ENCODE data around the gene NDUFAF8.
"Not testable (repeated sequence)": the region's sequence is repeated elsewhere in the genome, so short reads cannot be mapped to it uniquely, and the experiment has no call there.

Gene NDUFAF8

GRCh38 chr17:81223762-81224130, 15.4 kb upstream of the NDUFAF8 start:
- no peak for DNase-seq (ENCODE audit: low read depth)

- DNase-seq (ENCODE audit: low read depth): not testable (repeated sequence)
Measured at GRCh38 chr17:81227630-81228029, 11.5 kb upstream of the NDUFAF8 start.

DNA sequence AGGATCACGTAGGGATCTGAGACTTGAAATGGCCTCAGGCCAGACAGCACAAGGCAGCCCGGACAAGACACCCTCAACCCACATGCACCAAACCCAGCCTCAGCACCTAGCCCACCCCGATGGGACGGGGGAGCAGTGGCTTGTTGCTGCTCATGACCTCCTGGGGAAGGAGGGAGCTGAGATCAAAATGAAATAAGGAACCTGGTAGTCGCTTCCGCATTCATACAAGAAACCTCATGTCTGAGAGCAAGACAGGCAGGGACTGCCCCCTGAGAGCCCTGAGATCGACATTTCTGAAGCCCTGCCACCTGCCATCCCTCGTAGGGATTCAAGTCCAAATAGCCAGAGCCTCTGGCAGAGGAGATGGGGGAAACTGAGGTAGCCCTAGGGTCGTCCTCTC, 10.7 kb upstream of the NDUFAF8 start:
- DNase-seq (ENCODE audit: low read depth): no peak

GRCh38 chr17:81228834-81229665, 10.1 kb upstream of the NDUFAF8 start:
- no peak for DNase-seq (ENCODE audit: low read depth)

- DNase-seq (ENCODE audit: low read depth): no peak
Measured at GRCh38 chr17:81229666-81229920, 9.5 kb upstream of the NDUFAF8 start.

GRCh38 chr17:81230043-81230820, 8.9 kb upstream of the NDUFAF8 start:
- DNase-seq (ENCODE audit: low read depth): no peak

DNA sequence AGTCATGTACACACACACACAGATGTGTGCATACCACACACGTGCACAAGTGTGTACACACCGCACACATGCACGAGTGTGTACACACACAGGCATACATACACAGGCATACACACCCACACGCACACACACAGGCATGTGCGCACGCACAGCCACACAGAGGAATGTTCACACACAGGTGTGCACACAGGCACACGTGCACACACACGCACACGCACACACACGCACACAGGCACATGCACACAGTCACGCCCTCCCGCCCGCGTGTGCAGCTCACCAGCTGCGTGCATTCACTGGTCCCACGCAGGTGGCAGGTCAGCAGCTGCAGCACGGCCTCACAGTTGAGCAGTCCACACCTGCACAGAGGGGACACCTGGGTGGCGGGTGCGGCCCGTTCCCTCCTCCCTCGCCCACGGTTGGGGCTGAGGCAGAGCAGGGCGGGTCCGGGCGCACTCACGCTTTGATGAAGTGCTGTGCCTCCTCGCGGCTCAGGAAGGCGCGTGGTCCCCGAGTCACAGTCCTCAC, 7.9 kb upstream of the NDUFAF8 start:
- no peak for DNase-seq (ENCODE audit: low read depth)

DNA sequence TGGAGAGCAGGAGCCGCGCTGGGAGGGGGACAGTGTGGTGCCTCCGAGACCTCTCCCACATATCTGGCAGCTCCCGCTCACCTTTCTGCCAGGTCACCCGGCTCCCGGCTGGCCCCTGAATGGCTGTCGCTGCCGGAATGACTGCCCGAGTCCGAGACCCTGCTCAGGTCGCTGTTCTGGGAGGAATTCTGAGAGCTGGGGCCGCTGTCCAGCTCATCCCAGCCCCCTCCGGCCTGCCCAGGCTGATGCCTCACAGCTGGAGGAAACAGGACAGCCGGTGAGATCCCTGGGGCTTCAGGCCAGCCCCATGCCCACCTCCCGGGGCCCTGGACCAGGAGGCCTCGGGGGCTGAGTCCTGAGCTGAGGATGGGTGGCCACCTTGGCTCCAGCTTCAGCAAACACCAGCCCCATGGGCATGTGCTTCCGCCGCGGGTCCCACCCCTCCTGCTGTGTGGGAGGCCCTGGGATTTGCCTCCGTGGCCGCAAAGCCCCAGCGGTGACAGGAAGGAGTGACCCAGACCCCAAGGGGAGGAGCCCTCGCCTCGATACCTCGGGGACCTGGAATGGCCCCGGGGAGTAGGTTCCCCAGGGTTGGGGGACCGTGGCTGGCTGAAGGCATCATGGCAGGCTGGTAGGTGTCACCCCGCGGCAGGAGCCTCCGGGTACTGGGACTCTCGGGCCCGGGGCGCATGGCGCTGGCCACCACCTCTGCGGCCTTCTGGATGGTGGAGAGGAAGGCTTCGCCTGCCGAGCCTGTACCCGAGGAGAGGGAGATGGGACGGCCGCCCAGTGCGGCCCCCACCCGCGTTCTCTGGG, 7.1 kb upstream of the NDUFAF8 start:
- no peak for DNase-seq (ENCODE audit: low read depth)

GRCh38 chr17:81232616-81233241, 6.4 kb upstream of the NDUFAF8 start:
- no peak for DNase-seq (ENCODE audit: low read depth)

GRCh38 chr17:81233316-81233715, 5.8 kb upstream of the NDUFAF8 start:
- no peak for DNase-seq (ENCODE audit: low read depth)

DNA sequence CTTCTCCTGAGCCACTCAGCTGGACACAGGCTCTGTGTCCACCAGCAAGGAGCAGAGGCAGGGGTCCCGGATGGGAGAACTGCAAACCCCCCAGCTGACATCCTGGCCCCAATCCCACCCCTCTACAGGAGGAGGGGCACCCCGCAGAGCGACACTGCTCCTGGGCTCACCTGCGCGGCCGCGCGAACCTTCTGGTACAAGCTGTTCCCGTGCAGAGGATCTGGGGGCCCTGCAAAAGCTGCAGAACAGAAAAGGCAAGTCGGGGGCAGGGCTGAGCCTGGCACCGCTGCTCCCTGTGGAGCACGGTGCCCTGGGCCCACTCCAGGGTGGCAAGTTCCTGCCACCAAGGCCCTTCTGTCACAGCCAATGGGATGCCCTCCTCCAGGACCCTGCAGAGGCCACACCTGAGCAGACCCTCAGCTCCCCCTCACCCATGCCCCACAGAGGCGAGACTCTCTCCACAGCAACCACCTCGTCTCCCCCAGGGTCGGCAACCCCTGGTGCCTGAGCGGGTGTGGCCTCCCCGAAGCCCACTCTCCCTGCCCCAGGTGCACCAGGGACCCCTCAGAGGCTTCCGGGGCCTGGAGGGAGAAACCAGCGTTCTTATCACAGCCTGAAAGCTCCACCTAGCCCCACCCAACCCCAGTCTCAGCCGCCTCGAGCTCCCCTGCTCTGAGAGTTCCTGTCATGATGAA, 5.2 kb upstream of the NDUFAF8 start:
- DNase-seq (ENCODE audit: low read depth): no peak

DNA sequence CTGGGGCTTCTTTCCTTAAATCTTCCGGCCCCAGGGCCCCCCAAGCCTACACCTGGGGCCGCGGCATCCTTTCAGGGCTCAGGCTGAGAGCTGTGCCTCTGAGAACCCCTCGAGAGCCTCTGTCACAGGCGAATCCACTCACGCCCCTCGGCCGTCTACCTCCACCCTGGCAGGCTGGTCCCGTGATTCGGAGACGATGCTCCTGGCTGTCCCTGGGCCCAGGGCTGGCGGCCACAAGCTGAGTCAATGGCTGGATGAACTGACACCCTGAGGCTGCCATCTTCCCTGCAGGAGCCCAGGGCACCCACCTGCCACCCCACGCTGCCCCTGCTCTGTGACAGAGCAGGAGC, 4.6 kb upstream of the NDUFAF8 start:
- DNase-seq (ENCODE audit: low read depth): no peak

DNA sequence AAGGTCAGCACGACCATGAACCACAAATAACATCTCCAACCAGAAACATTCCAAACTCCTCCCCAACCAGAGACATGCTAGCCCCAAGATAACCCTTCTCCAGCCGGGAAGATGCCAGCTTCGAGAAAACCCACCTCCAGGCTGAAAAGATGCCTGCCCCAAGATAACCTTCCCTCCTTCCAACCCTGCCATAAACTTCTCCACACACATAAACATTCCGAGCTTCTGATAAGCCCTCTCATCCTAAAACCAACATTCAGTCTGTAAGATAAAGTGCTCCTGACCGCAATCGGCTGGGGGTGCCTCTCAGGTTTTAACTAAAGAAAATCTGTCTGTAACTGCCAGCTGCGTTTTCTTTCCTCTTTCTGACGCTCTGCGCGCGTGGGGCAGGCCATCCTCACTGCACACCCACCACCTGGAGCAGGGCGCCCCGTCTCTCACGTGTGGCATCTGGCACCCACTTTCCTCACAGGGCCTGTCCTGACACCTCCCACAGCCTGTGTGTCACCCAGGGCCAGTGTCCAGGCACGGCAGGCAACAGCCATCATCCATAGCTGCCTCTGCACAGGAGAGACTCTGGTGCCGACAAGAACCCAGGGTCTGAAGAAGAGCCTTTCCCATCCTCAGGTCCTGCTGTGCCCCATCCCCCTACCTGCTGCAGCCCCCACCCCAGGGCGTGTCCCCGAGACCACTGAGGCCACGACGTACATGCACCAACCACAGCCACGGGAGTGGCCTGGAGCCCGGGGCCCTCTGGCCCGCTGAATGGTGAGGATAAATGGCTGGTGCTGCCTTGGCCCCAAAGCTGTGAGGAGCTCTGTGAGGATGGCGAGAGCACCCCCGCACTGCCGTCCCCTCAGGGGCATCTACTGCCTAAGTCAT, 3.9 kb upstream of the NDUFAF8 start:
- DNase-seq (ENCODE audit: low read depth): no peak

- DNase-seq (ENCODE audit: low read depth): no peak
Measured at GRCh38 chr17:81235822-81236740, 3.0 kb upstream of the NDUFAF8 start.

DNA sequence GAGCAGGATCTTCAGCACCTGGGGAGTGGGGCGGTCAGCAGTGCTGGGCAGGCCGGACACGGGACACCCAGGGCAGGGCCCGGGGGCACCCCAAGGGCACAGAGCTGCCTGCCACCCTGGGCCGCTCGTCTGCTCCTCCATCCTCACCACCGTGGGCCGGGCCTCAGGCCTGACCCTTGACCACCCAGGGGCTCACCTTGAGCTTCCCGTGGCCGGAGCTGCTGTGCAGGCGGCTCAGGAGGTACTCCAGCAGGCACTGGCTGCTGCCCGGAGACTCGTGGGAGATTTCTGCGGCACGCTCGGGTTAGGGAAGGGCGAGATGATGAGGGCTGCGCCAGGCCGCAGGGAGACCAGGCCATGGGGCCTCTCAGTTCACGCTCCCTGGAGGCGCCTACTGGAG, 2.3 kb upstream of the NDUFAF8 start:
- no peak for DNase-seq (ENCODE audit: low read depth)

DNA sequence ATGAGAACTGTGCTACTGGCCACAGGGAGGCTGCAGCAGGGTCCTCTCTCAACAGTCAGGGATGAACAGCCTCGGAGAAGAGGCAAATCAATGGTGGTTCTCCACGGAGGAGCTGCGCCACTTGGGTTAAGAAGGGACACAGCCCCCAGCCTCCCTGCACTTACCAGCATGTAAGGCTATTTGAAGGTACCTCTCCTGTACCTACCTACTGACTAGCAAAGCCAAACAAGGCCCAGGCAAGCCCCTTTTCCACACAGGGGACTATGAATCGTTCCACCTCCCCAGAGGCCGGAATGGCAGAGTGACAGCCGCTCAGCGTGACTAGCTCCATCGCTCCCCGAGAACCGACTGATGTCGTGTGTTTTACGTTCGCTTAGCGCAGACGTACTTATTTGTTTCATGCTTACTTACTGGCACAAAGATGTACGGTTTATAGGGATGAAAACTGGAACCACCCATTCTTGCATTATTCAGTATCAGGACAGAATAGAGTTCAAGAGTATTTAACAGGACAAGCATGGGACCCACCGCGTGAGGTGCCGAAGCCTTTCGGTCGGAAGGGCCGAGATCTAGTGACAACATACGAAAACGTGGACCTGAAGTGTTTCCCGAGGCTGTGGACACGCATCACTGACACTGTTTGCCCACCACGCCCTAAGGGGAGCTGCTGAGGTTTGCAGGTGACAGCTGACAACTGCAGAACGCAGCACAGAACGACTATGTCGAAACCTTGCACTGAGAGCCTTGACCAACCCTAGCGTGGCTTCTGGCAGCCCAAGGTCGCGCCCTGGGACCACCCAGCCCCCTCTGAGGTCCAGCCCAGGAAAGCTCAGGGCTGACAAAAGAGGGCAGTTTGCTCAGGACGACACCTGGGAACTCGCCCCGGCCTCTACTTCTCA, 1.3 kb upstream of the NDUFAF8 start:
- DNase-seq (ENCODE audit: low read depth): no peak

- no peak for DNase-seq (ENCODE audit: low read depth)
Measured at GRCh38 chr17:81238490-81238814, 666 bp upstream of the NDUFAF8 start.

DNA sequence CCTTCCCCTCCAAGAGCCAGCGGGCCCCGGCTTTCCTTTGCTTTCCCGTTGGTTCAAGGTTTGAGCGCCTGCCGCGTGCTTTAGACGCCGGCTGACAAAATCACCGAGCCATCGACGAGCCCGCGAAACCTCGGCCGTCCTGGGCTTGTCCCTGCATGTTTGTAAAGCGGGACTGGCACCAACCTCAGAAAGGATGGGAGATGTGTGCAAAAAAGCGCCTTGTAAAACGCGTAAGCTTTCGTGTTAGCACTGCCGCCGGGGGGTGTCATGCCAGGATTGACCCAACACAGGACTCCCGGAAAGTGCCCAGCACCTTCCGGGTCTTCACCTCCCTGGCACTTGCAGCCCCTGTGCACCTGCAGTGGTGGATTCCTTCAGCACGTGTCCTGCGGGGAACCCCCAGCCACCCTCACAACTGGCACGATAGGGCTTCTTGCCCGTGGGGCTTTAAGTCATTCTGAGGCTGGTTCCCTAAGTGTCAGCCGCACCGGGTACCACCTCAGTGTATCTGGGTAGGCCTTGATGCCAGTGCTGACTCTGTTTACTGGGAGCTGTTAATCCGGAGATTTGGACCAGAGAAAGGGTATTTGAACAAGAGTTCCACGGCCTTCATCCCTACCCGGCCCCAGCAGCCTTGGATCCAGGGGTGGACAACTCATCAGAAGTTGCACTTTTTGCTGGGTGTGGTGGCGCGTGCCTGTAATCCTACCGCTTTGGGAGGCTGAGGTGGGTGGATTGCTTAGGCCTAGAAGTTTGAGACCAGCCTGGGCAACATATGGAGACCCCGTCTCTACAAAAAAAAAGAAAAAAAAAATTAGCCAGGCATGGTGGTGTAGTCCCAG, 817 bp downstream of the NDUFAF8 start:
- DNase-seq (ENCODE audit: low read depth): no peak

Measured in stimulated activated CD8-positive, alpha-beta memory T cell treated with anti-CD3 and anti-CD28 coated beads, Interleukin-12 subunit alpha, Interleukin-12 subunit beta, amount 100 ng/mL, for 1 hour (primary cell).